Activated T-cell treated with anti-CD3 and anti-CD28 coated beads for 48 hours (primary cell): ENCODE measurements around the gene ERAS.

Experiments used
- DNase-seq: peaks from one replicate; pipeline ENCODE4 v3.0.0-alpha.2; 2020; ENCODE audit warnings: low read depth

Gene ERAS

GRCh38 chrX:48826135-48826875 is at the start of gene ERAS:
TSS of gene ERAS (plus strand) at chrX:48826513. CDS start at chrX:48829124, 2,611 bp downstream.
- no peak for DNase-seq

GRCh38 chrX:48776818-48777439 is 49.4 kb upstream of the ERAS start:
- DNase-seq = no peak

GRCh38 chrX:48779399-48779798 is 46.9 kb upstream of the ERAS start:
- no peak for DNase-seq

- no peak for DNase-seq
Measured at GRCh38 chrX:48781705-48782104, 44.6 kb upstream of the ERAS start.

GRCh38 chrX:48782216-48782615 is 44.1 kb upstream of the ERAS start:
- DNase-seq = no peak

- DNase-seq = no peak
Measured at GRCh38 chrX:48782795-48783194, 43.5 kb upstream of the ERAS start.

- DNase-seq = no peak
Measured at GRCh38 chrX:48784726-48785125, 41.6 kb upstream of the ERAS start.

GRCh38 chrX:48785186-48785539 is 41.1 kb upstream of the ERAS start:
- DNase-seq = no peak

- DNase-seq = no peak
Measured at GRCh38 chrX:48785540-48786214, 40.6 kb upstream of the ERAS start.

- DNase-seq = no peak
Measured at GRCh38 chrX:48786341-48786800, 39.9 kb upstream of the ERAS start, which contains the start of gene GATA1. TSS of gene GATA1 (plus strand) at chrX:48786590. CDS start at chrX:48791110, 4,520 bp downstream.

GRCh38 chrX:48786825-48787504 is 39.3 kb upstream of the ERAS start:
- no peak for DNase-seq

GRCh38 chrX:48787505-48788443 is 38.5 kb upstream of the ERAS start:
- no peak for DNase-seq

- no peak for DNase-seq
Measured at GRCh38 chrX:48789366-48790220, 36.7 kb upstream of the ERAS start.

- no peak for DNase-seq
Measured at GRCh38 chrX:48790477-48790876, 35.8 kb upstream of the ERAS start.

GRCh38 chrX:48791063-48791820 is 35.1 kb upstream of the ERAS start:
- no peak for DNase-seq

- DNase-seq = no peak
Measured at GRCh38 chrX:48792219-48792618, 34.1 kb upstream of the ERAS start.

GRCh38 chrX:48793935-48794334 is 32.4 kb upstream of the ERAS start:
- no peak for DNase-seq

GRCh38 chrX:48794340-48794910 is 31.9 kb upstream of the ERAS start:
- DNase-seq = no peak

GRCh38 chrX:48794911-48795515 is 31.3 kb upstream of the ERAS start:
- DNase-seq = no peak
